Epithelial cell of proximal tubule (primary cell): Measurements from ENCODE around the gene NT5DC1. TPM values are rescaled to one million over a fixed set of nuclear protein-coding genes. Genes with fewer than 3 reads are reported as not detected.
"Not testable (repeated sequence)": the region's sequence is repeated elsewhere in the genome, so short reads cannot be mapped to it uniquely, and the experiment has no call there.

Source experiments
- DNase-seq: peaks from one replicate; pipeline ENCODE4 v3.0.0-alpha.2; 2011; ENCODE audit warnings: low read depth
- H3K4me3 ChIP-seq: 2 replicates; pipeline ENCODE4 v1.5.1; 2011; ENCODE audit warnings: low read depth, mild to moderate bottlenecking, low read length
- CTCF ChIP-seq: conservative IDR thresholded peaks from 2 replicates; pipeline ENCODE4 v1.5.1; 2012; ENCODE audit warnings: low read depth, mild to moderate bottlenecking, low read length
- total RNA-seq: library from RNA; depleted of rRNA; stranded (reverse); fragments of >200 nt; gene quantifications from 2 replicates; pipeline ENCODE4 v1.2.3, GENCODE V29; 2015

The NT5DC1 gene
- total RNA-seq, 1 donor from 2014 or later: 23.5 TPM

GRCh38 chr6:116280933-116281316, 180.3 kb downstream of the NT5DC1 start:
- TF ChIP-seq CTCF: no peak
- no peak for DNase-seq
- peak overlapping the region; percentile 90 for H3K4me3 ChIP-seq

DNA sequence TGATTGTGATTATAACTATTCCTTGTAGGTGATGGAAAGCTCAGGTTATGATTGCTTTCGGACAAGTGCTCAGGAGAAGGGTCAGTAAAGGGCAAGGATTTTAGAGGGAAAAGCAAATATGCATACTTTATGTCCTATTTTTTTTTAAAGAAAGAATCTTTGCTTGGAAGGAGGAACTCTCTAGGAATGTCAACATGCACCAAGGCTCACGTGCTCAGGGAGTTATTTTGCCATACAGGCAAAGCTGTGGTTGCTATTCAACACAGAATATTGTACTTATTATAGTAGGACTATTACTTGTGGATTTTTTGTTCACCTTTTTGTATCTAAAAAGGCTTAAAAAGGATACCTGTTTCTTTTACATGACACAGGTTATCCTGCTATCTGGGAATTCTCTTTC, 182.0 kb downstream of the NT5DC1 start:
- no peak for TF ChIP-seq CTCF
- no peak overlapping the region for H3K4me3 ChIP-seq
- no peak for DNase-seq

DNA sequence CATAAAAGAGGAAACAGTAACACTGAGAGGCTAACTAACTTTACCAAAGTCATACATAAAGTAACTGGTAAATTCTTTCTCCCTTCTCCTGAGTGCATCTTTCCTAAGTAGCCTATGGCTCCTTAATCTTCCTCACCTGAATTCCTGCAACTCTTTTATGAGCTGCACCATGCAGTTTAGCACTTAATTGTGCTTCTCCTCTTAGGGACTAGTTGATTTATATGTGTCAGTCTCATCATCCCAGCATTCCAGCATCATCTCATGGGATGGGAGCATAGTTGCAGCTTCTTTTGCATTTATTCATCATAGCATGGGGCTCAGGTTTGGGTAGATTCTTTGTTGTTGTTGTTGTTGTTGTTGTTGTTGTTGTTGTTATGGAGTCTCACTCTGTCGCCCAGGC, 182.5 kb downstream of the NT5DC1 start:
- TF ChIP-seq CTCF: no peak
- H3K4me3 ChIP-seq: no peak overlapping the region
- DNase-seq: no peak

- not testable (repeated sequence) for DNase-seq, H3K4me3 ChIP-seq
Observed at GRCh38 chr6:116284984-116285383, 184.3 kb downstream of the NT5DC1 start.

GRCh38 chr6:116286773-116287358, 186.2 kb downstream of the NT5DC1 start:
- no peak for DNase-seq
- TF ChIP-seq CTCF: no peak
- H3K4me3 ChIP-seq: no peak overlapping the region

DNA sequence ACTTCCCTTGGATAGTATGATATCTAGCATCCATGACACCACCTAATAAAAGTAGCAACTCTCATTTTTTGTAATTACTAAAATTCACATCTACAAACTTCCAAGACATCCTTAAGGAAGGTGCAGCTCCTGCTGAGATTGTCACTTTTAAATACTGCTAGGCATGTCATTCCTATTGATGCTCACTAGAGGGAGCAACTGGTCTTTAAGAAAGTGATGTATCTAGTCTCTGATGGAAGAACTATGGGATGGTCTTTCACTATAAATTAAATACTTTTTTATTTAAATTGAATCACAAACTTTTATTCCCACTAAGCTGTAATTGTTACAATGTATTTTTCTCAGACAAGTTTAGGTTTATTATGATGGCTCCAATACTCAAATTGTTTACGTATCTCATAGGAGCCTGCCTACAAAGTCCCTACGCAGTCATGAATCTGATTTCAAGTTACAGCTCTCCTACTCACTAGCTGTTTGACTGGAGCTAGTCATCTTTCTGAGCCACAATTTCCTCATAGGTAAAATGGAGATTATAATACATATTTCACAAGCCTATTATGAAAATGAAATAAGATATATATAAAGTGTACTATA, 187.1 kb downstream of the NT5DC1 start:
- no peak for DNase-seq
- peak; percentile 90 for TF ChIP-seq CTCF
- H3K4me3 ChIP-seq: no peak overlapping the region

DNA sequence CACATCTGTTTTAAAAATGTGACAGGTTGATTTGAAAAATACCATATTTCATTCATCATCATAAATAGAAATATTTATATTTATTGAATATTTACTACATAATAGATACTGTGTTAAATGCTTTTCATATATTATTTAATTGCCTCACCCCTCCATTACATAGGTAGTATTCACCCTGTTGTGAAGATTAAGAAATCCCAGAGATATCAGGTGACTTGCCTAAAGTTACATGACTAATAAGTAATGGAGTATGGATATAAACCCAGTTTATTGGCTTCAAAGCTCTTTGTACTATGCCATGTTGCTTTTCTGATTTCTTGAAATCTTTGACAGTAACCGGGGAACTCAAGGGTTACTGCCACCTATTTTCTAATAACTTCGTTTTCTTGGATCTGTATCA, 189.2 kb downstream of the NT5DC1 start:
- no peak for DNase-seq
- TF ChIP-seq CTCF: no peak
- no peak overlapping the region for H3K4me3 ChIP-seq
